ENCODE data around the gene CILP2.

The CILP2 gene

GRCh38 chr19:19562665-19563347 is 24.7 kb downstream of the CILP2 start:
- peak; percentile 15 for DNase-seq (ENCODE audit: low read depth)

- no peak for DNase-seq (ENCODE audit: low read depth)
These were observed 25.3 kb downstream of the CILP2 start for GRCh38 chr19:19563348-19563848.

GRCh38 chr19:19566306-19566705 is 28.2 kb downstream of the CILP2 start:
- no peak for DNase-seq (ENCODE audit: low read depth)

GRCh38 chr19:19567391-19567790 is 29.3 kb downstream of the CILP2 start:
- DNase-seq (ENCODE audit: low read depth): no peak

- DNase-seq (ENCODE audit: low read depth): no peak
These were observed 31.0 kb downstream of the CILP2 start for GRCh38 chr19:19568802-19569756.

- DNase-seq (ENCODE audit: low read depth): no peak
These were observed 32.5 kb downstream of the CILP2 start for GRCh38 chr19:19570571-19570970.

- no peak for DNase-seq (ENCODE audit: low read depth)
These were observed 33.2 kb downstream of the CILP2 start for GRCh38 chr19:19571071-19571786.

- no peak for DNase-seq (ENCODE audit: low read depth)
These were observed 37.3 kb downstream of the CILP2 start for GRCh38 chr19:19575411-19575810.

GRCh38 chr19:19578252-19578651 is 40.2 kb downstream of the CILP2 start:
- no peak for DNase-seq (ENCODE audit: low read depth)

- no peak for DNase-seq (ENCODE audit: low read depth)
These were observed 41.7 kb downstream of the CILP2 start for GRCh38 chr19:19579533-19580361.

- no peak for DNase-seq (ENCODE audit: low read depth)
These were observed 42.4 kb downstream of the CILP2 start for GRCh38 chr19:19580418-19580817.

GRCh38 chr19:19581391-19581790 is 43.3 kb downstream of the CILP2 start:
- no peak for DNase-seq (ENCODE audit: low read depth)

- no peak for DNase-seq (ENCODE audit: low read depth)
These were observed 44.4 kb downstream of the CILP2 start for GRCh38 chr19:19582471-19582870.

GRCh38 chr19:19584356-19584755 is 46.3 kb downstream of the CILP2 start:
- no peak for DNase-seq (ENCODE audit: low read depth)

- no peak for DNase-seq (ENCODE audit: low read depth)
These were observed 49.7 kb downstream of the CILP2 start for GRCh38 chr19:19587771-19588170.

- no peak for DNase-seq (ENCODE audit: low read depth)
These were observed 50.5 kb downstream of the CILP2 start for GRCh38 chr19:19588546-19588945.

- DNase-seq (ENCODE audit: low read depth): peak; percentile 30
These were observed 53.2 kb downstream of the CILP2 start for GRCh38 chr19:19591133-19591825.

- DNase-seq (ENCODE audit: low read depth): no peak
These were observed 54.6 kb downstream of the CILP2 start for GRCh38 chr19:19592690-19593089.

- no peak for DNase-seq (ENCODE audit: low read depth)
These were observed 56.3 kb downstream of the CILP2 start for GRCh38 chr19:19594381-19594780.

GRCh38 chr19:19595171-19595701 is 57.2 kb downstream of the CILP2 start:
- DNase-seq (ENCODE audit: low read depth): no peak

Measured in stimulated activated CD8-positive, alpha-beta memory T cell treated with anti-CD3 and anti-CD28 coated beads, Interleukin-4, amount 100 ng/mL, for 24 hours (primary cell).